DOHH2 (cell line): ENCODE results near the gene CRYBG2.

Source experiments
- H3F3A ChIP-seq: fragments of 200-600 bp; sonication (generic), shearing (Covaris generic); 2 replicates; pipeline ENCODE4 v1.6.0; 2016; ENCODE audit warnings: antibody characterized with exemption, mild to moderate bottlenecking; ENCODE audit not compliant: control insufficient read depth, insufficient read depth
- H3K27ac ChIP-seq: fragments of 200-600 bp; sonication (generic); 2 replicates; pipeline ENCODE4 v1.5.1; 2014; ENCODE audit warnings: low read depth, mild to moderate bottlenecking, low read length, moderate library complexity
- H3K27me3 ChIP-seq: fragments of 200-600 bp; sonication (generic); 2 replicates; pipeline ENCODE4 v1.6.1; 2014; ENCODE audit warnings: mild to moderate bottlenecking, low read length, mixed read lengths; ENCODE audit not compliant: control insufficient read depth
- H3K36me3 ChIP-seq: fragments of 200-600 bp; sonication (generic); 2 replicates; pipeline ENCODE4 v1.6.1; 2014; ENCODE audit warnings: mild to moderate bottlenecking, low read length, moderate library complexity, mixed read lengths; ENCODE audit not compliant: control insufficient read depth
- H3K4me1 ChIP-seq: fragments of 200-600 bp; sonication (generic); 2 replicates; pipeline ENCODE4 v1.6.1; 2014; ENCODE audit warnings: mild to moderate bottlenecking, low read length, mixed read lengths; ENCODE audit not compliant: control insufficient read depth
- H3K4me2 ChIP-seq: fragments of 200-600 bp; sonication (generic); 2 replicates; pipeline ENCODE4 v1.6.0; 2014; ENCODE audit warnings: mild to moderate bottlenecking, low read length, moderate library complexity
- H3K4me3 ChIP-seq: fragments of 200-600 bp; sonication (generic); 2 replicates; pipeline ENCODE4 v1.5.1; 2014; ENCODE audit warnings: mild to moderate bottlenecking, low read length, mixed read lengths
- H3K79me2 ChIP-seq: fragments of 200-600 bp; sonication (generic); 2 replicates; pipeline ENCODE4 v1.6.1; 2014; ENCODE audit warnings: mild to moderate bottlenecking, low read length, mixed read lengths; ENCODE audit not compliant: control insufficient read depth
- H3K9me2 ChIP-seq: fragments of 200-600 bp; sonication (generic); replicated peaks from 2 replicates; pipeline ENCODE4 v1.6.1; 2014; ENCODE audit warnings: mild to moderate bottlenecking, low read length, mixed read lengths; ENCODE audit not compliant: control insufficient read depth
- H3K9me3 ChIP-seq: fragments of 200-600 bp; sonication (generic); 2 replicates; pipeline ENCODE4 v1.6.1; 2014; ENCODE audit warnings: antibody characterized with exemption, low read length, mixed read lengths; ENCODE audit not compliant: control insufficient read depth, insufficient read depth
- H4K20me1 ChIP-seq: fragments of 200-600 bp; sonication (generic); 2 replicates; pipeline ENCODE4 v1.6.0; 2014; ENCODE audit warnings: low read depth, mild to moderate bottlenecking, antibody characterized with exemption, low read length, moderate library complexity; ENCODE audit not compliant: control insufficient read depth, insufficient read depth
- CTCF ChIP-seq: fragments of 200-600 bp; sonication (generic); IDR thresholded peaks from one replicate; pipeline ENCODE4 v1.5.1; 2014; ENCODE audit warnings: antibody characterized with exemption, mild to moderate bottlenecking, low read depth, low read length; ENCODE audit not compliant: poor library complexity, severe bottlenecking
- EZH2phosphoT487 ChIP-seq: fragments of 200-600 bp; sonication (generic); IDR thresholded peaks from 2 replicates; pipeline ENCODE4 v1.6.1; 2017; ENCODE audit warnings: borderline replicate concordance, mild to moderate bottlenecking, antibody characterized with exemption, low read length, moderate library complexity, mixed read lengths

Gene CRYBG2

GRCh38 chr1:26283871-26284596 is 69.9 kb downstream of the CRYBG2 start:
- no peak overlapping the region for H3K4me3 ChIP-seq
- peaks cover 29% of the 10 kb centered on the region for H3F3A ChIP-seq
- H3K79me2 ChIP-seq = peaks cover 8% of the 10 kb centered on the region; the same call in 1 of the 2 replicates
- H3K4me2 ChIP-seq = no peak overlapping the region
- H3K27me3 ChIP-seq = no peaks in the 10 kb centered on the region
- H3K9me2 ChIP-seq = no peaks in the 10 kb centered on the region
- H3K9me3 ChIP-seq = no peaks in the 10 kb centered on the region
- H3K36me3 ChIP-seq = peaks cover 22% of the 10 kb centered on the region
- H3K4me1 ChIP-seq = peaks cover 58% of the 10 kb centered on the region
- no peaks in the 10 kb centered on the region for H4K20me1 ChIP-seq
- H3K27ac ChIP-seq = no peak overlapping the region
- TF ChIP-seq CTCF (no peak), EZH2phosphoT487 (no peak)

DNA sequence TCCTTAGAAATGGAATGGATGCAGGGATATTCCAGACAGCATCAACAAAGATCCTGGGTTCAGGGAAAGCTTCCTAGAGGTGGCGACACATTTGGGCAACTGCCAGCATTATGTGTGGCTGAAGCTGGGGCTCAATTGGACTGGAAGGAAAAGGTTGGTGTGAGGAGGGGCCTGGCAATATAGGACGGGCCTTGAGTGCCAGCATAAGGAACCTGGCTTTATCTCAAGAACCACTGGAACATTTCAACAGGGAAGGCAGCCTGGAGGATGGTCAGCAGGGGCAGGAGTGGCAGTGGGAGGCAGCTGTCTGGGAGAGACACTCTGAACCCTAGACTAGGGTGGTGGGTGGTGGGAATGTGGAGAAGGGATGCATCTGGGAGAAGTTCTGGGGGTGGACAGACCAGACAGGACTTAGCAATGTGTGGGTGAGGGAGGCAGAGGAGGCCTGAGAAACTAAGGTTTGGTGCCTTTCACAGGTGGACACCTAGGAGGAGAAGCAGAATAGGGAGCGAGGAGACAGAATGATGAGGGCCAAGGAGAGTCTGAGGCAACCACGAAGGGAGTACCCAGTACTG is 70.6 kb downstream of the CRYBG2 start:
- Histone ChIP-seq H4K20me1 (no peaks in the 10 kb centered on the region), H3K27me3 (no peaks in the 10 kb centered on the region), H3K27ac (no peak overlapping the region), H3K4me3 (no peak overlapping the region), H3K4me2 (no peak overlapping the region), H3K4me1 (peaks cover 58% of the 10 kb centered on the region), H3K9me2 (no peaks in the 10 kb centered on the region), H3K9me3 (no peaks in the 10 kb centered on the region), H3K36me3 (peaks cover 22% of the 10 kb centered on the region), H3F3A (peaks cover 22% of the 10 kb centered on the region), H3K79me2 (peaks cover 8% of the 10 kb centered on the region; the same call in 1 of the 2 replicates)
- no peak for TF ChIP-seq CTCF
- no peak for TF ChIP-seq EZH2phosphoT487

GRCh38 chr1:26282401-26282918 is 71.5 kb downstream of the CRYBG2 start:
- H3K4me1 ChIP-seq = peaks cover 53% of the 10 kb centered on the region
- H3K36me3 ChIP-seq = peaks cover 22% of the 10 kb centered on the region
- H3K9me3 ChIP-seq = no peaks in the 10 kb centered on the region
- no peaks in the 10 kb centered on the region for H4K20me1 ChIP-seq
- peaks cover 13% of the 10 kb centered on the region for H3F3A ChIP-seq
- peaks cover 8% of the 10 kb centered on the region; the same call in 1 of the 2 replicates for H3K79me2 ChIP-seq
- H3K27me3 ChIP-seq = no peaks in the 10 kb centered on the region
- TF ChIP-seq EZH2phosphoT487 = no peak
- no peak for TF ChIP-seq CTCF
- H3K4me2 ChIP-seq = no peak overlapping the region
- H3K27ac ChIP-seq = no peak overlapping the region
- H3K4me3 ChIP-seq = no peak overlapping the region
- no peaks in the 10 kb centered on the region for H3K9me2 ChIP-seq
